Suprapubic skin (tissue), 4 donors: ENCODE measurements around the gene CFAP97D2.

ENCODE experiments used
- CTCF ChIP-seq, 2 donors: fragments of 200-600 bp in 1 of 2; fragments of 450-650 bp in 1 of 2; sonication (generic) in 1 of 2; IDR thresholded peaks; one replicate each; pipeline ENCODE4 v1.5.1; 2016 to 2019; ENCODE audit warnings: antibody characterized with exemption in 2 of 2, mild to moderate bottlenecking in 1 of 2, moderate library complexity in 1 of 2
- EP300 ChIP-seq: sonication (generic); formaldehyde crosslinking; IDR thresholded peaks from one replicate; pipeline ENCODE4 v1.6.1; 2017; ENCODE audit warnings: antibody characterized with exemption
- POLR2A ChIP-seq, 2 donors: fragments of 450-650 bp; IDR thresholded peaks; one replicate each; pipeline ENCODE4 v1.6.1; 2017; ENCODE audit warnings: antibody characterized with exemption in 2 of 2, mild to moderate bottlenecking in 2 of 2, moderate library complexity in 2 of 2
- POLR2AphosphoS5 ChIP-seq, 3 donors: sonication (generic); formaldehyde crosslinking; IDR thresholded peaks; one replicate each; pipeline ENCODE4 v1.6.1; 2017; ENCODE audit warnings: antibody characterized with exemption in 3 of 3

- TF ChIP-seq POLR2A (IDR thresholded peaks at IDR 0.05) (no peak), EP300 (no peak), CTCF (IDR thresholded peaks at IDR 0.05) (no peak), POLR2AphosphoS5 (IDR thresholded peaks at IDR 0.05) (no peak)
Measured at GRCh38 chr13:114153485-114154080, 25.5 kb upstream of the CFAP97D2 start.
